HCT116 (cell line): ENCODE measurements around the gene DHRS7B.

Source experiments
- CEBPB ChIP-seq: IDR thresholded peaks from 2 replicates; pipeline ENCODE4 v1.6.1; 2012; ENCODE audit warnings: low read depth
- EGR1 ChIP-seq: IDR thresholded peaks from 2 replicates; pipeline ENCODE4 v1.6.1; 2012; ENCODE audit warnings: low read depth
- ELF1 ChIP-seq: IDR thresholded peaks from 2 replicates; pipeline ENCODE4 v1.6.1; 2012; ENCODE audit warnings: low read depth, borderline replicate concordance
- EZH2 ChIP-seq: fragments of 200-600 bp; sonication (generic); IDR thresholded peaks from 2 replicates; pipeline ENCODE4 v1.6.1; 2017; ENCODE audit warnings: antibody characterized with exemption, mixed run types
- EZH2phosphoT487 ChIP-seq: fragments of 200-600 bp; IDR thresholded peaks from 2 replicates; pipeline ENCODE4 v1.6.1; 2018; ENCODE audit warnings: antibody characterized with exemption, borderline replicate concordance
- JUND ChIP-seq: IDR thresholded peaks from 2 replicates; pipeline ENCODE4 v1.6.1; 2012
- POLR2A ChIP-seq: IDR thresholded peaks from 2 replicates; pipeline ENCODE4 v1.7.0; 2011; ENCODE audit warnings: borderline replicate concordance; ENCODE audit not compliant: insufficient read depth, insufficient read length; ENCODE audit errors: extremely low read depth
- SIN3A ChIP-seq: IDR thresholded peaks from 2 replicates; pipeline ENCODE4 v1.6.1; 2012; ENCODE audit warnings: low read depth
- SP1 ChIP-seq: IDR thresholded peaks from 2 replicates; pipeline ENCODE4 v1.6.1; 2012; ENCODE audit warnings: low read depth
- ZNF274 ChIP-seq: fragments of 200-500 bp; sonication (Bioruptor generic); IDR thresholded peaks from 2 replicates; pipeline ENCODE4 v1.6.1; 2014; ENCODE audit warnings: mild to moderate bottlenecking, low read depth, low read length, inconsistent platforms
- TF ChIP-seq, protein P1 (sequence below): IDR thresholded peaks from 2 replicates; pipeline ENCODE4 v1.6.1; 2012
- TF ChIP-seq, protein P2 (sequence below), 3 experiments: fragments of 200-600 bp in 1 of 3; sonication (generic) in 1 of 3; IDR thresholded peaks in 2 of 3; conservative IDR thresholded peaks in 1 of 3; 2 replicates each; pipeline ENCODE4 v1.5.1; 2012 to 2017; ENCODE audit warnings: low read depth in 2 of 3, low read length in 2 of 3, antibody characterized with exemption in 1 of 3, borderline replicate concordance in 1 of 3, control low read depth in 1 of 3, mild to moderate bottlenecking in 1 of 3, mixed read lengths in 1 of 3, mixed run types in 1 of 3, moderate library complexity in 1 of 3; ENCODE audit not compliant: insufficient read depth in 1 of 3

DNA sequence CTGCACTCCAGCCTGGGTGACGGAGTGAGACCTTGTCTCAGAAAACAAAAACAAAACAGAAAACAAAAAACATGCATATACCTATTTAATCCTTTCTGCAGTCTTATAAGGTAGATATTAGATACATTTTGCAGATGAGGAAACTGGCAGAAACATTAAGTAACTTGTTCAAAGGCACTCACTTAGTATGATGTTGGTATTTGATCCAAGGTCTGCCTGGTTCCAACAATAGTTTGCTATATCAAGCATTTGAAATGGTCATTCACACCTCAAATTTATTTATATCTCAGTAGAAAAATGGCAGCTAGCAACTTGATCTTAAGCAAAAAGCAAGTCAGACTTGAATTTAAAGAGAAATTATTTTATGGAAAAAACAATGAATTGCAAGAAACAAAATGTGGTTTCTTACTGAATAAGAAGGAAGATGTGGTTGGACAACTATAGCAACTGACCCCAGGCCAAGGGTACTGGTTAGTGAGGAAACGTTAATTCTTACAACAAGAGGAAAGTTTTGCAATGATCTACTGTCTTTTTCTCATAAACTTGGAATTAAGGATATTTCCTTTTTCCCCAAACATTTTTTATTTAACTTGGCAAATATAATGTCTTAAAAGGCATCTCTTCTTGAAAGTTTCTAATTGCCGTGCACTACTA, 19.7 kb downstream of the DHRS7B start:
- TF ChIP-seq, protein P1, sequence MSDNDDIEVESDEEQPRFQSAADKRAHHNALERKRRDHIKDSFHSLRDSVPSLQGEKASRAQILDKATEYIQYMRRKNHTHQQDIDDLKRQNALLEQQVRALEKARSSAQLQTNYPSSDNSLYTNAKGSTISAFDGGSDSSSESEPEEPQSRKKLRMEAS, result no peak
- TF ChIP-seq JUND, result no peak
- TF ChIP-seq, protein P2, sequence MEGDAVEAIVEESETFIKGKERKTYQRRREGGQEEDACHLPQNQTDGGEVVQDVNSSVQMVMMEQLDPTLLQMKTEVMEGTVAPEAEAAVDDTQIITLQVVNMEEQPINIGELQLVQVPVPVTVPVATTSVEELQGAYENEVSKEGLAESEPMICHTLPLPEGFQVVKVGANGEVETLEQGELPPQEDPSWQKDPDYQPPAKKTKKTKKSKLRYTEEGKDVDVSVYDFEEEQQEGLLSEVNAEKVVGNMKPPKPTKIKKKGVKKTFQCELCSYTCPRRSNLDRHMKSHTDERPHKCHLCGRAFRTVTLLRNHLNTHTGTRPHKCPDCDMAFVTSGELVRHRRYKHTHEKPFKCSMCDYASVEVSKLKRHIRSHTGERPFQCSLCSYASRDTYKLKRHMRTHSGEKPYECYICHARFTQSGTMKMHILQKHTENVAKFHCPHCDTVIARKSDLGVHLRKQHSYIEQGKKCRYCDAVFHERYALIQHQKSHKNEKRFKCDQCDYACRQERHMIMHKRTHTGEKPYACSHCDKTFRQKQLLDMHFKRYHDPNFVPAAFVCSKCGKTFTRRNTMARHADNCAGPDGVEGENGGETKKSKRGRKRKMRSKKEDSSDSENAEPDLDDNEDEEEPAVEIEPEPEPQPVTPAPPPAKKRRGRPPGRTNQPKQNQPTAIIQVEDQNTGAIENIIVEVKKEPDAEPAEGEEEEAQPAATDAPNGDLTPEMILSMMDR (IDR thresholded peaks at IDR 0.05 in 2 of 3, conservative IDR thresholded peaks at IDR 0.05 in 1 of 3; ENCODE audit: borderline replicate concordance in 1 of 3, insufficient read depth in 1 of 3, low read depth in 2 of 3, low read length in 2 of 3), result no peak
- TF ChIP-seq SP1, result no peak
- no peak for TF ChIP-seq EZH2
- TF ChIP-seq POLR2A, result no peak
- TF ChIP-seq SIN3A, result no peak
- TF ChIP-seq ZNF274, result no peak
- no peak for TF ChIP-seq EGR1
- TF ChIP-seq EZH2phosphoT487, result no peak
- no peak for TF ChIP-seq CEBPB
- TF ChIP-seq ELF1, result no peak
